ENCODE results near the gene GRB10.

The GRB10 gene

DNA sequence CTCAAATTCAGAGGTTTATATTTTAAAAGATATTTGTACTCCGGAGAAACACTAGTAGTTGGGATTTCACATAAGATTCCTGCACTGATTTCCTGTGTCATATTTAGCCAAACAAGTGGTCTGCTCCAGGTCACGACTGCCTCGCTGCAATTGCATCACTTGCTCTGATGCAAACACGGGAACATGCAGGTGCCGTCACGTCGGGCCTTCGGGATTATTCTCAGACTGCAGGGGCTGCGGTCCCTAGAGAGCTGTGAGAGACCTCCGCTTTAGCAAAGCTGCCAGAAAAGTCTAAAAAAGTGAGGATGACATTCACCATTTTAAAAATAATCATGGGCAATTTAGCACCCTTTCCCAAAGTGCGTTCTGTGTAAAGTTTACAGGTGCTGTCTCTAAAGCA lies 124.0 kb downstream of the GRB10 start:
- H3K9me3 ChIP-seq: no peaks in the 10 kb centered on the region; the same call in 1 of the 2 replicates
- H3K36me3 ChIP-seq: no peaks in the 10 kb centered on the region
- TF ChIP-seq, protein P1, sequence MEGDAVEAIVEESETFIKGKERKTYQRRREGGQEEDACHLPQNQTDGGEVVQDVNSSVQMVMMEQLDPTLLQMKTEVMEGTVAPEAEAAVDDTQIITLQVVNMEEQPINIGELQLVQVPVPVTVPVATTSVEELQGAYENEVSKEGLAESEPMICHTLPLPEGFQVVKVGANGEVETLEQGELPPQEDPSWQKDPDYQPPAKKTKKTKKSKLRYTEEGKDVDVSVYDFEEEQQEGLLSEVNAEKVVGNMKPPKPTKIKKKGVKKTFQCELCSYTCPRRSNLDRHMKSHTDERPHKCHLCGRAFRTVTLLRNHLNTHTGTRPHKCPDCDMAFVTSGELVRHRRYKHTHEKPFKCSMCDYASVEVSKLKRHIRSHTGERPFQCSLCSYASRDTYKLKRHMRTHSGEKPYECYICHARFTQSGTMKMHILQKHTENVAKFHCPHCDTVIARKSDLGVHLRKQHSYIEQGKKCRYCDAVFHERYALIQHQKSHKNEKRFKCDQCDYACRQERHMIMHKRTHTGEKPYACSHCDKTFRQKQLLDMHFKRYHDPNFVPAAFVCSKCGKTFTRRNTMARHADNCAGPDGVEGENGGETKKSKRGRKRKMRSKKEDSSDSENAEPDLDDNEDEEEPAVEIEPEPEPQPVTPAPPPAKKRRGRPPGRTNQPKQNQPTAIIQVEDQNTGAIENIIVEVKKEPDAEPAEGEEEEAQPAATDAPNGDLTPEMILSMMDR (IDR thresholded peaks at IDR 0.05; ENCODE audit: low read depth, low read length): no peak
- DNase-seq: no peak
- no peaks in the 10 kb centered on the region for H3K27me3 ChIP-seq
- no peak overlapping the region for H3K4me3 ChIP-seq (ENCODE audit: low read depth, low read length)
- H3K4me1 ChIP-seq: no peaks in the 10 kb centered on the region

DNA sequence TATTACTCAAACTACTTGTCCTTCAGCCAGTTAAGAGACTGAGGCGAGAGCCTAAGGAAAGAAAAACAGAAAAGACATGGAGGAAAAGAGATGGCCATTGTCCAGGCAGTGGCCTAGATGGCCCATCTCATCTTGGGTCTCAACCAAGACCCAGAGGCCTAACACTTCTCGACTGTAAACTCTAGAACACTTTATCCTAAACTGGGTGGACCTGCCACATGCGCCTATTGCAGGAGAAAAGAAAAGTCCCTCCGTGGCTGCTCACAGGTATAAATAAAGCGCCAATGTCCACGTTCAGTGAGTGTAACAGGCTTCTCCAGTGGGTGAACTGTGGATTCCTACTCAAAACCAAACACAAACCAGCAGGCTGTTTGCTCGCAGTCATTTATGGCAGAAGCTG lies 124.8 kb downstream of the GRB10 start:
- TF ChIP-seq, protein P1 (IDR thresholded peaks at IDR 0.05; ENCODE audit: low read depth, low read length): no peak
- H3K9me3 ChIP-seq: no peaks in the 10 kb centered on the region
- no peaks in the 10 kb centered on the region for H3K36me3 ChIP-seq
- no peaks in the 10 kb centered on the region for H3K4me1 ChIP-seq
- no peak for DNase-seq
- no peaks in the 10 kb centered on the region for H3K27me3 ChIP-seq
- H3K4me3 ChIP-seq (ENCODE audit: low read depth, low read length): no peak overlapping the region

DNA sequence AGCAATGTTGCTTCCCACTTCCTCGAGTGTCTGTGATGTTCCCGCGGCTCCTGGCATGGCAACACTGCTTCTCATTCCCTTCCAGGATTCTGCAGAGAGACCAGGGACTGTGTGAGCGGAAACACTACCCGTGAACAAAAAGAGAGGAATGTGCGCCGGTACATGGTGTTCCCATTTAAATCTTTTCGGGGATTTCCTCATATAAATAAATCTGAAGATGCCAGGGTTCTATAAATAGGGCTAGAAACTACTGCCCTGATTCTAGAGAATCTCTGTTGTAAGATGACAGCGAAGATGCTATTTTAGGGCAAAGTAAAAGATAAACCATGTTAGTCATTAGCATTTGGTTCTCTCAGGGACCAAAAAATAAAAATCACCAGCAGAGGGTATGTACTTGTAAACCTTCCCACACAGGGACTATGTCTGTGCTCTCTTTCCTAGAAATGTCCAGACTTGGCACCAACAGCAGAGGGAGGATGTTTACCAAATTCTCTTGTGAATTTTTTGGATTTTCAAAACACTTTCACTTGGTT lies 125.3 kb downstream of the GRB10 start:
- H3K36me3 ChIP-seq: no peaks in the 10 kb centered on the region
- TF ChIP-seq, protein P1 (IDR thresholded peaks at IDR 0.05; ENCODE audit: low read depth, low read length): no peak
- H3K9me3 ChIP-seq: no peaks in the 10 kb centered on the region
- no peaks in the 10 kb centered on the region for H3K27me3 ChIP-seq
- no peaks in the 10 kb centered on the region for H3K4me1 ChIP-seq
- no peak overlapping the region for H3K4me3 ChIP-seq (ENCODE audit: low read depth, low read length)
- no peak for DNase-seq

DNA sequence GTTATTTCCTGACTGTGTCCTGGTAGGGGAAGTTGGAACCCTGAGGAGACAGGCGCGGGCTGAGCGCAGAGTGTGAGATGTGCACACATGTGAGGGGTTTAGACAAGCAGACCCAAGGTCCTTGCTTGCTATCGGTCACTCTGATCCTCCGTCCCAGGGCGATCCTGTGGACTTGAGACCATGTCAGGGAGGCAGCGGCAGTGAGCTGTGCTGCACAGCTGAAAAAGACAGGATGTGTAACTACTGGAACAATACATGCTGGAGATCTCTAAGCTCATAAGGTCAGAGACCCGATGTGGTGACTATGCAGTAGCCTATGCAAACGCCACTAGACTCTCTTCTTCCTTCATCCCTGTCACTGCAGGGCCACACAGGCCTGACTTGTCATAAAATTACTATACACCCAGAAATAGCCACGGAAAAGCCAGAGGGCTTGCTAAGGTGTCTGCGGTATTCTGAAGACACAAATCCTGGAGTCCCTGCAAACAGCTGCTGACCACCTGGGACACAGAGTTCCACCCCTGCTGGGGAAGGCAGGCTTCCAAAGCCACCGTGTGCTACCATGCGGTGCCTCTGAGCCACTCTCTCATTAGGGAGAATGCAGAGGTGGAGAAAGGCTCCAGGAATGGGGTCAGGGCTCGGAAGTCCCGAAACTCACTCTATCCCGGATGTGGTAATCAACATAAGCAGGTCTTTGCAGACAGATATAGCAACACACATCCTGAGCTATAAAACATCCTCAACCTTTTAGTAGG lies 126.4 kb downstream of the GRB10 start:
- no peak overlapping the region for H3K4me3 ChIP-seq (ENCODE audit: low read depth, low read length)
- no peak for DNase-seq
- H3K27me3 ChIP-seq: no peaks in the 10 kb centered on the region
- H3K4me1 ChIP-seq: no peaks in the 10 kb centered on the region
- no peaks in the 10 kb centered on the region for H3K36me3 ChIP-seq
- H3K9me3 ChIP-seq: no peaks in the 10 kb centered on the region
- TF ChIP-seq, protein P1 (IDR thresholded peaks at IDR 0.05; ENCODE audit: low read depth, low read length): no peak

DNA sequence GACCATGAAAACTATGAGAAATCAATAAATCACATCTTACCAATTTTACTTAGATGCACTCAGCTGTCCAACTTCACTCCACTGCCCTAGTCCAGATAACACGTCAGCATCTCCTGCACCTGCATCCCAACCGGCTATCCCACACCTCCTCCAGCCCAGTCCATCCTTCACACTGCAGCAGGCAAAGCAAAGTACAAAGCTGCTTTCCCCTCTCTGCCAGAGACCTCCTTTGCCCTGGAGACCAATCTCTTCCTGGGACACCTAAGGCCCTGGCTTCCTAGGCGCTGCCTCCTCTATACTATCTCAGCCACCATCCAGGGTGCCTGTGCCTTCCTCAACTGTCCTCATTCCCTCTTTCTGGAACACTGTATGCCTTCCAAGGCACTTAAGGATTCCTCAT lies 127.2 kb downstream of the GRB10 start:
- no peak for DNase-seq
- no peaks in the 10 kb centered on the region for H3K36me3 ChIP-seq
- no peak overlapping the region for H3K4me3 ChIP-seq (ENCODE audit: low read depth, low read length)
- no peaks in the 10 kb centered on the region for H3K27me3 ChIP-seq
- no peaks in the 10 kb centered on the region for H3K9me3 ChIP-seq
- TF ChIP-seq, protein P1 (IDR thresholded peaks at IDR 0.05; ENCODE audit: low read depth, low read length): no peak
- H3K4me1 ChIP-seq: no peaks in the 10 kb centered on the region

DNA sequence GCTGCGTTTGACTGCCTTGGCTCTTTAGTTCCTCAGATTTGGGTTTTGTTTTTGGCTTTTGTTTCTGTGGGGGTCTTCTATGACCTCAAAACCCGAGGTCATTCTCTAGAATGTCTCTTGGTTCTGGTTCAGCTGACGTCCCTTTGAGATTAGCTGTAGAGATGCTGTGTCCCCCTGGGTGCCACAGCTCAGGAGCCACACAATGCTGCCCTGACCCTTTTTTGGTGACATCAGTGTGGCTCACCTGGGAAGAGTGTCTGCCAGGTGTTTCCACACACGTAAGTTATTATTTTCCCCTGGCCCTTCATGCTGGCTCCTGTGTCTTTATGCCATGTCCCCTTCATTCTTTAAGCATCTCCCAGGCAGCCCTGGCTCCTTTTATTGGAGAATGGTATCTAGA lies 127.7 kb downstream of the GRB10 start:
- no peaks in the 10 kb centered on the region for H3K9me3 ChIP-seq
- H3K4me3 ChIP-seq (ENCODE audit: low read depth, low read length): no peak overlapping the region
- H3K4me1 ChIP-seq: no peaks in the 10 kb centered on the region
- no peaks in the 10 kb centered on the region for H3K36me3 ChIP-seq
- no peaks in the 10 kb centered on the region for H3K27me3 ChIP-seq
- TF ChIP-seq, protein P1 (IDR thresholded peaks at IDR 0.05; ENCODE audit: low read depth, low read length): no peak
- no peak for DNase-seq

Measured in BE2C (cell line).